H1 (cell line): ENCODE results near the gene SHH. TPM values are rescaled to one million over a fixed set of nuclear protein-coding genes. Genes with fewer than 3 reads are reported as not detected.

Source experiments
- ASH2L ChIP-seq: fragments of 200-600, 300-600 bp; sonication (generic); IDR thresholded peaks from one replicate; pipeline ENCODE4 v1.7.1; 2017; ENCODE audit warnings: low read length
- EZH2 ChIP-seq: fragments of 200-600 bp; sonication (generic); IDR thresholded peaks from 2 replicates; pipeline ENCODE4 v1.7.1; 2012; ENCODE audit warnings: low read depth, mild to moderate bottlenecking, moderate library complexity, low read length, inconsistent platforms; ENCODE audit not compliant: severe bottlenecking
- MAFK ChIP-seq: IDR thresholded peaks from 2 replicates; pipeline ENCODE4 v1.6.1; 2012; ENCODE audit warnings: low read depth, mild to moderate bottlenecking, improper control_type of control experiment, low read length
- MAX ChIP-seq: IDR thresholded peaks from 2 replicates; pipeline ENCODE4 v1.6.1; 2012; ENCODE audit warnings: inconsistent platforms
- RNF2 ChIP-seq: fragments of 200-900, 300-1000 bp; sonication (generic); IDR thresholded peaks from 2 replicates; pipeline ENCODE4 v1.7.1; 2016; ENCODE audit warnings: borderline replicate concordance, low read depth, mild to moderate bottlenecking, antibody characterized with exemption, low read length; ENCODE audit not compliant: poor library complexity, severe bottlenecking; ENCODE audit errors: missing control alignments
- SAP30 ChIP-seq: fragments of 300-600 bp; sonication (generic); IDR thresholded peaks from 2 replicates; pipeline ENCODE4 v1.7.1; 2012; ENCODE audit warnings: low read length, moderate library complexity, mild to moderate bottlenecking, inconsistent platforms; ENCODE audit not compliant: insufficient read depth, insufficient replicate concordance
- polyA plus RNA-seq, 7 experiments: library from polyadenylated mRNA; depleted of rRNA in 3 of 7; stranded (reverse) in 5 of 7; unstranded in 2 of 7; fragments of >200 nt in 5 of 7; fragments of 200-250 nt in 2 of 7; gene quantifications; 1 replicate in 5 of 7; 2 replicates in 1 of 7; 4 replicates in 1 of 7; pipeline versions ENCODE4 v1.2.1 to v1.2.3, GENCODE V29; 2011 to 2013; ENCODE audit warnings: missing spikeins in 2 of 7, mixed read lengths in 2 of 7
- total RNA-seq: library from RNA; stranded (reverse); fragmentation: NEBNext Ultra II Directional; extraction: Animal tissue kit (Norgen Biotek cat#: 25700); gene quantifications from 2 replicates; pipeline ENCODE4 v1.2.1, GENCODE V29; 2021

Gene SHH
- total and polyA plus RNA-seq, 2 of the 8 experiments (the other 6 are each of a cell fraction or from before 2014, with no cell fraction given): not detected

- no peak for TF ChIP-seq EZH2
- no peak for TF ChIP-seq SAP30
- no peak for TF ChIP-seq ASH2L
- TF ChIP-seq MAFK: no peak
- TF ChIP-seq MAX: no peak
- TF ChIP-seq RNF2: no peak
These were observed 33.9 kb upstream of the SHH start (continued) for GRCh38 chr7:155846156-155846555.
